KOPT-K1 (cell line): ENCODE data around the gene C18orf63.

Experiments
- H3K27ac ChIP-seq: fragments of 200-600 bp; sonication (generic); 2 replicates; pipeline ENCODE4 v1.5.1; 2016; ENCODE audit warnings: antibody characterized with exemption, mild to moderate bottlenecking, low read depth, low read length; ENCODE audit not compliant: poor library complexity, severe bottlenecking
- H3K36me3 ChIP-seq: fragments of 200-600 bp; sonication (generic); 2 replicates; pipeline ENCODE4 v1.5.1; 2017; ENCODE audit warnings: antibody characterized with exemption, mild to moderate bottlenecking, low read length, moderate library complexity; ENCODE audit not compliant: insufficient read depth
- H3K9me3 ChIP-seq: fragments of 200-600 bp; sonication (generic); 2 replicates; pipeline ENCODE4 v1.5.1; 2017; ENCODE audit warnings: antibody characterized with exemption, low read length, mild to moderate bottlenecking; ENCODE audit not compliant: insufficient read depth, poor library complexity, severe bottlenecking

The C18orf63 gene

GRCh38 chr18:74392323-74392722 lies 76.7 kb downstream of the C18orf63 start:
- no peaks in the 10 kb centered on the region for H3K36me3 ChIP-seq
- no peaks in the 10 kb centered on the region for H3K9me3 ChIP-seq
- H3K27ac ChIP-seq = no peak overlapping the region

GRCh38 chr18:74395006-74395405 lies 79.4 kb downstream of the C18orf63 start:
- no peaks in the 10 kb centered on the region for H3K9me3 ChIP-seq
- H3K36me3 ChIP-seq = no peaks in the 10 kb centered on the region
- no peak overlapping the region for H3K27ac ChIP-seq

- no peaks in the 10 kb centered on the region for H3K36me3 ChIP-seq
- no peak overlapping the region for H3K27ac ChIP-seq
- H3K9me3 ChIP-seq = no peaks in the 10 kb centered on the region
Measured at GRCh38 chr18:74395648-74396154, 80.1 kb downstream of the C18orf63 start.

- Histone ChIP-seq H3K36me3 (no peaks in the 10 kb centered on the region), H3K9me3 (no peaks in the 10 kb centered on the region), H3K27ac (no peak overlapping the region)
Measured at GRCh38 chr18:74396171-74397169, 80.8 kb downstream of the C18orf63 start.

GRCh38 chr18:74397572-74397971 lies 81.9 kb downstream of the C18orf63 start:
- Histone ChIP-seq H3K9me3 (no peaks in the 10 kb centered on the region), H3K27ac (no peak overlapping the region), H3K36me3 (no peaks in the 10 kb centered on the region)

GRCh38 chr18:74399091-74399887 lies 83.7 kb downstream of the C18orf63 start:
- Histone ChIP-seq H3K27ac (no peak overlapping the region), H3K9me3 (no peaks in the 10 kb centered on the region), H3K36me3 (no peaks in the 10 kb centered on the region)

- no peak overlapping the region for H3K27ac ChIP-seq
- no peaks in the 10 kb centered on the region for H3K9me3 ChIP-seq
- no peaks in the 10 kb centered on the region for H3K36me3 ChIP-seq
Measured at GRCh38 chr18:74400813-74401212, 85.2 kb downstream of the C18orf63 start.

- no peaks in the 10 kb centered on the region for H3K36me3 ChIP-seq
- H3K27ac ChIP-seq = no peak overlapping the region
- no peaks in the 10 kb centered on the region for H3K9me3 ChIP-seq
Measured at GRCh38 chr18:74402806-74403433, 87.3 kb downstream of the C18orf63 start.

- Histone ChIP-seq H3K9me3 (no peaks in the 10 kb centered on the region), H3K36me3 (no peaks in the 10 kb centered on the region), H3K27ac (no peak overlapping the region)
Measured at GRCh38 chr18:74407888-74408287, 92.2 kb downstream of the C18orf63 start.
